NCI-H69 (cell line): ENCODE results near the gene EIF2AK3.

Source experiments
- DNase-seq: peaks from one replicate; lab custom pipeline; 2025; lab: John Stamatoyannopoulos, UW

Gene EIF2AK3

GRCh38 chr2:88540346-88540745 is 86.9 kb downstream of the EIF2AK3 start:
- no peak for DNase-seq

GRCh38 chr2:88538362-88538917 is 88.8 kb downstream of the EIF2AK3 start:
- peak; percentile 35 for DNase-seq

- DNase-seq, result no peak
These were observed 89.6 kb downstream of the EIF2AK3 start for GRCh38 chr2:88537640-88538039.

GRCh38 chr2:88530081-88530480 is 97.2 kb downstream of the EIF2AK3 start:
- DNase-seq, result no peak

- DNase-seq, result no peak
These were observed 105.7 kb downstream of the EIF2AK3 start for GRCh38 chr2:88521445-88522073.

- peak; percentile 53 for DNase-seq
These were observed 109.5 kb downstream of the EIF2AK3 start for GRCh38 chr2:88517759-88518201.
